Esophagus muscularis mucosa (tissue), 3 donors: ENCODE results near the gene RPS10.

Experiments used
- POLR2A ChIP-seq: fragments of 450-650 bp; IDR thresholded peaks from one replicate; pipeline ENCODE4 v1.6.1; 2017; ENCODE audit warnings: antibody characterized with exemption, moderate library complexity, mild to moderate bottlenecking, low read depth
- TF ChIP-seq, protein P1 (sequence below), 3 experiments: fragments of 200-600 bp in 2 of 3; fragments of 450-650 bp in 1 of 3; sonication (generic) in 2 of 3; IDR thresholded peaks; one replicate each; pipeline ENCODE4 v1.5.1; 2017 to 2019; ENCODE audit warnings: antibody characterized with exemption in 3 of 3, mild to moderate bottlenecking in 2 of 3, moderate library complexity in 1 of 3

- TF ChIP-seq, protein P1, sequence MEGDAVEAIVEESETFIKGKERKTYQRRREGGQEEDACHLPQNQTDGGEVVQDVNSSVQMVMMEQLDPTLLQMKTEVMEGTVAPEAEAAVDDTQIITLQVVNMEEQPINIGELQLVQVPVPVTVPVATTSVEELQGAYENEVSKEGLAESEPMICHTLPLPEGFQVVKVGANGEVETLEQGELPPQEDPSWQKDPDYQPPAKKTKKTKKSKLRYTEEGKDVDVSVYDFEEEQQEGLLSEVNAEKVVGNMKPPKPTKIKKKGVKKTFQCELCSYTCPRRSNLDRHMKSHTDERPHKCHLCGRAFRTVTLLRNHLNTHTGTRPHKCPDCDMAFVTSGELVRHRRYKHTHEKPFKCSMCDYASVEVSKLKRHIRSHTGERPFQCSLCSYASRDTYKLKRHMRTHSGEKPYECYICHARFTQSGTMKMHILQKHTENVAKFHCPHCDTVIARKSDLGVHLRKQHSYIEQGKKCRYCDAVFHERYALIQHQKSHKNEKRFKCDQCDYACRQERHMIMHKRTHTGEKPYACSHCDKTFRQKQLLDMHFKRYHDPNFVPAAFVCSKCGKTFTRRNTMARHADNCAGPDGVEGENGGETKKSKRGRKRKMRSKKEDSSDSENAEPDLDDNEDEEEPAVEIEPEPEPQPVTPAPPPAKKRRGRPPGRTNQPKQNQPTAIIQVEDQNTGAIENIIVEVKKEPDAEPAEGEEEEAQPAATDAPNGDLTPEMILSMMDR (IDR thresholded peaks at IDR 0.05): no peak
- no peak for TF ChIP-seq POLR2A
These were observed 41.3 kb downstream of the RPS10 start for GRCh38 chr6:34384321-34385153.
